CD4-positive, alpha-beta memory T cell (primary cell): ENCODE data around the gene FAM219A. TPM values are rescaled to one million over a fixed set of nuclear protein-coding genes. Genes with fewer than 3 reads are reported as not detected.
"Not testable (repeated sequence)": the region's sequence is repeated elsewhere in the genome, so short reads cannot be mapped to it uniquely, and the experiment has no call there.

Experiments used
- CTCF ChIA-PET: fragments of 350-600 bp; sonication (Branson Sonifier 250); formaldehyde crosslinking; loops from one replicate; lab custom pipeline; 2021; ENCODE audit warnings: inconsistent platforms; ENCODE audit not compliant: partially characterized antibody; lab: Charles Lee
- POLR2A ChIA-PET: fragments of 350-600 bp; sonication (Branson Sonifier 250); formaldehyde crosslinking; loops from one replicate; lab custom pipeline; 2021; ENCODE audit not compliant: partially characterized antibody; lab: Charles Lee
- DNase-seq, 5 donors: peaks; one replicate each; pipeline versions ENCODE4 v3.0.0 to v3.0.0-alpha.2; 2020 to 2022; ENCODE audit warnings: mixed read lengths in 1 of 5
- H3K27ac ChIP-seq: one replicate; pipeline ENCODE4 v1.7.0; 2013; ENCODE audit warnings: low read depth, low read length
- H3K27me3 ChIP-seq: 2 replicates; pipeline ENCODE4 v1.7.0; 2013; ENCODE audit warnings: mild to moderate bottlenecking, low read length, moderate library complexity; ENCODE audit not compliant: insufficient read depth
- H3K36me3 ChIP-seq: 2 replicates; pipeline ENCODE4 v1.7.0; 2013; ENCODE audit warnings: mild to moderate bottlenecking, low read length, moderate library complexity; ENCODE audit not compliant: insufficient read depth
- H3K4me1 ChIP-seq: 2 replicates; pipeline ENCODE4 v1.7.0; 2013; ENCODE audit warnings: mild to moderate bottlenecking, low read length, moderate library complexity; ENCODE audit not compliant: insufficient read depth
- H3K4me3 ChIP-seq, 2 donors: one replicate each; pipeline ENCODE4 v1.7.0; 2013; ENCODE audit warnings: low read length in 2 of 2, mild to moderate bottlenecking in 1 of 2
- H3K9me3 ChIP-seq, 2 donors: one replicate each; pipeline ENCODE4 v1.7.0; 2013; ENCODE audit warnings: low read length in 2 of 2, control low read depth in 1 of 2; ENCODE audit not compliant: control insufficient read depth in 1 of 2
- H3K27ac Mint-ChIP-seq, 7 donors: one replicate each; pipeline ENCODE4 v1.8.0; 2020 to 2021; ENCODE audit warnings: mixed read lengths in 7 of 7, mild to moderate bottlenecking in 6 of 7, inconsistent platforms in 3 of 7, moderate library complexity in 3 of 7
- H3K27me3 Mint-ChIP-seq, 2 donors: one replicate each; pipeline ENCODE4 v1.8.0; 2020 to 2021; ENCODE audit warnings: mixed read lengths in 2 of 2
- H3K36me3 Mint-ChIP-seq, 2 donors: one replicate each; pipeline ENCODE4 v1.8.0; 2020 to 2021; ENCODE audit warnings: mixed read lengths in 2 of 2, inconsistent platforms in 1 of 2, mild to moderate bottlenecking in 1 of 2
- H3K4me1 Mint-ChIP-seq, 4 donors: one replicate each; pipeline ENCODE4 v1.8.0; 2020 to 2021; ENCODE audit warnings: mixed read lengths in 4 of 4, mild to moderate bottlenecking in 1 of 4
- H3K4me3 Mint-ChIP-seq, 8 donors: one replicate each; pipeline ENCODE4 v1.8.0; 2020 to 2021; ENCODE audit warnings: mixed read lengths in 8 of 8, mild to moderate bottlenecking in 7 of 8, moderate library complexity in 6 of 8, inconsistent platforms in 3 of 8
- H3K9me3 Mint-ChIP-seq, 8 donors: one replicate each; pipeline ENCODE4 v1.8.0; 2020 to 2021; ENCODE audit warnings: mixed read lengths in 8 of 8, mild to moderate bottlenecking in 5 of 8, inconsistent platforms in 3 of 8, moderate library complexity in 1 of 8
- intact Hi-C: fragments of 100-400 bp; cut with micrococcal nuclease; formaldehyde crosslinking; loops from one replicate; pipeline ENCODE4 v1.15.1; 2023
- polyA plus RNA-seq, 2 donors: library from polyadenylated mRNA; unstranded; fragments of 300-500 nt; fragmentation: Illumina TruSeq; gene quantifications; one replicate each; pipeline ENCODE4 v1.2.3, GENCODE V29; 2021
- total RNA-seq, 2 experiments: library from RNA; stranded (reverse); gene quantifications; one replicate each; pipeline ENCODE4 v1.2.3, GENCODE V29; 2021

Gene FAM219A
- total and polyA plus RNA-seq, 4 experiments from 2014 or later = 0.33 to 16.3 (median 7.6) TPM

- ChIA-PET CTCF (interaction anchor here (0.6 to 10.9 kb wide), 11 partner anchors 14 to 261 kb away, joined by 3 to 105 read pairs (median 5); no protein-coding TSS in a partner anchor), POLR2A (no interaction called here)
- Histone ChIP-seq H3K9me3 (no peaks in the 10 kb centered on the region), H3K4me3 (no peak overlapping the region), H3K27me3 (no peaks in the 10 kb centered on the region), H3K4me1 (peaks cover 11% of the 10 kb centered on the region), H3K27ac (no peak overlapping the region), H3K36me3 (no peaks in the 10 kb centered on the region)
- peak overlapping the region in 2 of 7 donors; percentile 3 to 60 for H3K27ac Mint-ChIP-seq
- H3K4me1 Mint-ChIP-seq = peaks cover 13 to 18% (median 14%) of the 10 kb centered on the region in 4 donors
- no peaks in the 10 kb centered on the region for H3K9me3 Mint-ChIP-seq
- intact Hi-C loops = no loop called here
- H3K36me3 Mint-ChIP-seq = peaks cover 1 to 9% of the 10 kb centered on the region in 2 donors
- no peaks in the 10 kb centered on the region for H3K27me3 Mint-ChIP-seq
- no peak for DNase-seq
- H3K4me3 Mint-ChIP-seq = no peak overlapping the region
Measured at GRCh38 chr9:34440017-34440416, 18.4 kb downstream of the FAM219A start.

DNA sequence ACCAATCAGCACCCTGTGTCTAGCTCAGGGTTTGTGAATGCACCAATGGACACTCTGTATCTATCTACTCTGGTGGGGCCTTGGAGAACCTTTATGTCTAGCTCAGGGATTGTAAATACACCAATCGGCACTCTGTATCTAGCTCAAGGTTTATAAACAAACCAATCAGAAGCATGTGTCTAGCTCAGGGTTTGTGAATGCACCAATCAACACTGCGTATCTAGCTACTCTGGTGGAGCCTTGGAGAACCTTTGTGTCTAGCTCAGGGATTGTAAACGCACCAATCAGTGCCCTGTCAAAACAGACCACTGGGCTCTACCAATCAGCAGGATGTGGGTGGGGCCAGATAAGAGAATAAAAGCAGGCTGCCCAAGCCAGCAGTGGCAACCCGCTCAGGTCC is 19.9 kb downstream of the FAM219A start:
- H3K4me1 Mint-ChIP-seq = peaks cover 10 to 18% (median 13%) of the 10 kb centered on the region in 4 donors
- H3K36me3 Mint-ChIP-seq, POLR2A ChIA-PET, H3K27ac Mint-ChIP-seq, H3K4me3 ChIP-seq, DNase-seq, H3K27me3 ChIP-seq, H3K9me3 ChIP-seq, H3K27ac ChIP-seq, H3K9me3 Mint-ChIP-seq, H3K36me3 ChIP-seq, H3K4me3 Mint-ChIP-seq, H3K27me3 Mint-ChIP-seq: not testable (repeated sequence)
- CTCF ChIA-PET = interaction anchor here (0.8 to 10.9 kb wide), 10 partner anchors 8 to 166 kb away, joined by 3 to 105 read pairs (median 6); no protein-coding TSS in a partner anchor
- peaks cover 11% of the 10 kb centered on the region for H3K4me1 ChIP-seq
- intact Hi-C loops = loop anchor here (5.0 kb wide), 1 partner anchor 264 kb away; no protein-coding TSS in a partner anchor

- POLR2A ChIA-PET, H3K9me3 ChIP-seq, H3K4me3 ChIP-seq, H3K27ac Mint-ChIP-seq, H3K9me3 Mint-ChIP-seq, H3K4me3 Mint-ChIP-seq, H3K27me3 Mint-ChIP-seq, H3K36me3 Mint-ChIP-seq, H3K27ac ChIP-seq, H3K27me3 ChIP-seq, H3K36me3 ChIP-seq, DNase-seq: not testable (repeated sequence)
- H3K4me1 ChIP-seq = peaks cover 11% of the 10 kb centered on the region
- peaks cover 10 to 18% (median 13%) of the 10 kb centered on the region in 4 donors for H3K4me1 Mint-ChIP-seq
- intact Hi-C loops = loop anchor here (1.0 to 5.0 kb wide), 5 partner anchors 62 to 264 kb away; no protein-coding TSS in a partner anchor
- CTCF ChIA-PET = interaction anchor here (0.8 to 10.9 kb wide), 9 partner anchors 9 to 166 kb away, joined by 3 to 105 read pairs (median 6); no protein-coding TSS in a partner anchor
Measured at GRCh38 chr9:34437926-34438307, 20.5 kb downstream of the FAM219A start.

- Histone ChIP-seq H3K9me3 (no peaks in the 10 kb centered on the region), H3K4me1 (peaks cover 11% of the 10 kb centered on the region), H3K36me3 (no peaks in the 10 kb centered on the region), H3K27me3 (no peaks in the 10 kb centered on the region), H3K4me3 (no peak overlapping the region), H3K27ac (no peak overlapping the region)
- H3K4me1 Mint-ChIP-seq = peaks cover 12 to 18% (median 13%) of the 10 kb centered on the region in 4 donors
- no peaks in the 10 kb centered on the region for H3K9me3 Mint-ChIP-seq
- DNase-seq = peak; percentile 65 to 69 (median 67)
- no peak overlapping the region for H3K27ac Mint-ChIP-seq
- ChIA-PET CTCF (interaction anchor here (0.9 to 10.9 kb wide), 8 partner anchors 56 to 167 kb away, joined by 3 to 105 read pairs (median 6); no protein-coding TSS in a partner anchor), POLR2A (no interaction called here)
- peaks cover 1 to 9% of the 10 kb centered on the region in 2 donors for H3K36me3 Mint-ChIP-seq
- no peak overlapping the region for H3K4me3 Mint-ChIP-seq
- intact Hi-C loops = loop anchor here (1.0 to 5.0 kb wide), 5 partner anchors 63 to 265 kb away; no protein-coding TSS in a partner anchor
- no peaks in the 10 kb centered on the region for H3K27me3 Mint-ChIP-seq
Measured at GRCh38 chr9:34437006-34437925, 21.1 kb downstream of the FAM219A start.

DNA sequence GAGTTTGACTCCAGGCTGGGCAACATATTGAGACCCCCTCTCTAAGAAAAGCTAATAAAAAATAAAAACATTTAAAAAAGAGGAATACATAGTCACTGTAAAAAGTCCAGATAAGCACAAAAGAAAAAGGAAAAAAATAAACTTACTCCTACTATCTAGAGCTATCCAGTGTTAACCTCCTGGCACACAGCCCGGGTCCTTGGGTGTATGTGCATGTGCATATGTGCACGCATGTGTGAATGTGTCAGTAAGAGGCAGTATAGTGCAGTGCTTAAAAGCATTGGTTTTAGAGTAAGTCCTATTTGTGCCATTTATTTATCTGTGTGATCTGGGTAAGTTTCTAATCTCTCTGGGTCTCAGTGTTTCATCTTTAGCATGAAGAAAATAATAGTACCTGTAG is 26.7 kb downstream of the FAM219A start:
- ChIA-PET CTCF (interaction anchor here (1.1 to 10.9 kb wide), 5 partner anchors 10 to 160 kb away, joined by 3 to 105 read pairs (median 7); no protein-coding TSS in a partner anchor), POLR2A (no interaction called here)
- Histone ChIP-seq H3K4me3 (no peak overlapping the region), H3K27ac (no peak overlapping the region), H3K4me1 (no peaks in the 10 kb centered on the region), H3K27me3 (no peaks in the 10 kb centered on the region), H3K9me3 (no peaks in the 10 kb centered on the region), H3K36me3 (no peaks in the 10 kb centered on the region)
- H3K9me3 Mint-ChIP-seq = no peaks in the 10 kb centered on the region
- no peaks in the 10 kb centered on the region for H3K27me3 Mint-ChIP-seq
- intact Hi-C loops = no loop called here
- H3K27ac Mint-ChIP-seq = no peak overlapping the region
- peaks cover 0 to 3% (median 0%) of the 10 kb centered on the region in 4 donors for H3K4me1 Mint-ChIP-seq
- no peaks in the 10 kb centered on the region for H3K36me3 Mint-ChIP-seq
- no peak for DNase-seq
- H3K4me3 Mint-ChIP-seq = no peak overlapping the region

DNA sequence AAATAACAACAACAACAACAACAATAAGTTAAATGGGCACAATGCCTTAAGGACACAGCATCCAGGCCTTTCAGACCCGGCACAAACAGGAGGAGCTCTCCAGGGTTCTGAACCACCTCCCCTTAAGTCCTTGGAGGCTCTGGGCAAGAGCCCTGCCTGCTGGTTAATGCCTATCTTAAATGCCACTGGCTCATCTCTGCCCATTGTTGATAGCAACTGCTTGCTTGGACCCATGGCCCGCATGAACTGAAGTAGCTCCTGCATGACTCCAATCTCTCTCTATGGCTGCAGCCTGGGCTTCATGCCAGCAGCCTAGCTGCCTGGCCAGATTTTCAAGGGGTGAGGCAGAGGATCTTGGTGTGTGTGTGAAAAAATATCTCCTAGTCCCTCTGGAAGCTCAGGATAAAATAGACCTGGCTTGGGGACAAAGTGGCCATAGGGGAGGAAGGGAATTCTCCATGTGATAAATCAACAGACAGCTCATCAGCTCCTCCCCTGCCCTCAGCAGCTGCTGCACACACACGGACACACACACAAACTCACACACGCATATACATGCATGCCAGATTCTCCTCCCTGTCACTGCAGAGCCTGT is 27.4 kb downstream of the FAM219A start:
- ChIA-PET CTCF (interaction anchor here (1.1 to 10.9 kb wide), 6 partner anchors 9 to 161 kb away, joined by 3 to 105 read pairs (median 6); no protein-coding TSS in a partner anchor), POLR2A (no interaction called here)
- Mint-ChIP-seq H3K27ac (no peak overlapping the region), H3K27me3 (no peaks in the 10 kb centered on the region), H3K4me3 (no peak overlapping the region), H3K4me1 (peaks cover 0 to 3% (median 0%) of the 10 kb centered on the region in 4 donors), H3K9me3 (no peaks in the 10 kb centered on the region), H3K36me3 (no peaks in the 10 kb centered on the region)
- H3K27me3 ChIP-seq = no peaks in the 10 kb centered on the region
- H3K27ac ChIP-seq = no peak overlapping the region
- H3K36me3 ChIP-seq = no peaks in the 10 kb centered on the region
- H3K4me1 ChIP-seq = no peaks in the 10 kb centered on the region
- no peaks in the 10 kb centered on the region for H3K9me3 ChIP-seq
- intact Hi-C loops = no loop called here
- no peak overlapping the region for H3K4me3 ChIP-seq
- peak in 1 of 5 donors; percentile 9 for DNase-seq
